ENCODE data around the gene MYO15B.

Gene MYO15B

DNA sequence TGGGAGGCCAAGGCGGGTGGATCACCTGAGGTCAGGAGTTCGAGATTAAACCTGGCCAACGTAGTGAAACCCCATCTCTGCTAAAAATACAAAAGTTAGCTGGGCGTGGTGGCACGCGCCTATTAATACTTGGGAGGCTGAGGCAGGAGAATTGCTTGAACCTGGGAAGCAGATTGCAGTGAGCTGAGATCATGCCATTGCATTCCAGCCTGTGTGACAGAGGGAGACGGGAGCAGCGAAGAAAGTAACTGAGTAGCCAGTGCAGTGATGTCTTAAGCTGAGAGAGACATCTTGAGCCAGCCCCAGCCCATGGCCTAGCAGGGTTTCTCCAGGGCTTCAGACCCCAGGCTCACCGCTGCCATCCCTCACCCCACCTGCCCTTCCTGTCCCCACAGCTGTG is 35.8 kb downstream of the MYO15B start:
- no peak for DNase-seq

DNA sequence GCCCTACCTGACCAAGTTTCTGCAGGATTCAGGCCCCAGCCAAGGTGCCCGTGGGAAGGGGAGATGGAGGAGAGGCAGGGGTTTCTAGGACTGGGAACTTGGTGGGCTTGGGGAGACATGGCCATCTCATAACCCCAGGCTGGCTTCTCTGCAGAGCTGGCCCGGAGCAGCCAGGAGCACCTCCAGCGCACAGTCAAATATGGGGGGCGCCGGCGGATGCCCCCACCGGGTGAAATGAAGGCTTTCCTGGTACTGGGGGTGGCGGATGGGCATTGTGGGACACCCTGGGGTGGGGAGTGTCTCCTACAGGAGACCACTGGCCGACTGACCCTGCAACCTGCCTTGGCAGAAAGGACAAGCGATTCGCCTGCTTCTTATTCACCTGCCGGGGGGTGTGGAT is 36.4 kb downstream of the MYO15B start:
- DNase-seq, result no peak

DNA sequence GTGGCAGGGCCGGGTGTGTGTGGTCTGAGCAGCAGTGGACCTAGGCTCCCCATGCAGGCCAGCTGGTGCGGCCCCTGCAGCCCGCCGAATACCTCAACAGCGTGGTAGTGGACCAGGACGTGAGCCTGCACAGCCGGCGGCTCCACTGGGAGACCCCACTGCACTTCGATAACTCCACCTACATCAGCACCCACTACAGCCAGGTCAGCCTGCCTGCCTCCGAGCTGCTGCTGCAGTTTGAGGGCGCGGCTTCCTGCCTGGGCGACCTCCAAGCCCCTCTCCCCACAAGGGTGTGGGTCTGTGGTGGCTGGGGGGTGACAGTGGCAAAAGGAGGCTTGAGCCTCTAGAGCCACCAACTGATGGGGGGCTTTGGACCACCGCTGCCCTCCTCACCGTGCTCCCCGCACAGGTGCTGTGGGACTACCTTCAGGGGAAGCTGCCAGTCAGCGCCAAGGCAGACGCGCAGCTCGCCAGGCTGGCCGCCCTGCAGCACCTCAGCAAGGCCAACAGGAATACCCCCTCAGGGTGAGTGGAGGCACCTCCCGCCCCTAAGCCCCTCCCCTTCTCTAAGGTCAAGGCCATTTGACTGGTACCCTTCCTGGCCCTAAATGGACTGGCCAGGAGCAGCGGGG is 37.2 kb downstream of the MYO15B start:
- DNase-seq, result no peak

DNA sequence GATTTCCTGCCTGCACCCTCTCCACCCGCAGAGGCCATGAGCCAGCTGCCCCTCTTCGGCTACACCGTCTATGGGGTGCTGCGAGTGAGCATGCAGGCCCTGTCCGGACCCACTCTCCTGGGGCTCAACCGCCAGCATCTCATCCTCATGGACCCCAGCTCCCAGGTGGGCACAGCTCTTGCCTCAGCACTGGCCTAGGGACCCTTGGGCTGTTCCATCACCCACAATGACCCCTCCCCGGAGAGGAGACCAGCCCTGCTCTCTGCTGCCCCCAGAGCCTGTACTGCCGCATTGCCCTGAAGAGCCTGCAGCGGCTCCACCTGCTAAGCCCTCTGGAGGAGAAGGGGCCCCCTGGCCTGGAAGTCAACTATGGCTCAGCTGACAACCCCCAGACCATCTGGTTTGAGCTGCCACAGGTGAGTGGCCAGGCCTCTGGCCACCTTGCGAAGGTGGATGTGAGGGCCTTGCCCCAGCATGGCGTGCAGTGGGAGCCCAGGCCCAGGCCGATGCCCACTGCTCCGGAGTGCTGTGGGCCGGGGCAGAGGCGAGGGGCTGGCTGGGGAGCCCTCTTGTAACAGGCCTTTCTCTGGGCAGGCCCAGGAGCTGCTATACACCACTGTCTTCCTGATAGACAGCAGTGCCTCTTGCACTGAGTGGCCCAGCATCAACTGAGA is 38.4 kb downstream of the MYO15B start:
- DNase-seq, result no peak

DNA sequence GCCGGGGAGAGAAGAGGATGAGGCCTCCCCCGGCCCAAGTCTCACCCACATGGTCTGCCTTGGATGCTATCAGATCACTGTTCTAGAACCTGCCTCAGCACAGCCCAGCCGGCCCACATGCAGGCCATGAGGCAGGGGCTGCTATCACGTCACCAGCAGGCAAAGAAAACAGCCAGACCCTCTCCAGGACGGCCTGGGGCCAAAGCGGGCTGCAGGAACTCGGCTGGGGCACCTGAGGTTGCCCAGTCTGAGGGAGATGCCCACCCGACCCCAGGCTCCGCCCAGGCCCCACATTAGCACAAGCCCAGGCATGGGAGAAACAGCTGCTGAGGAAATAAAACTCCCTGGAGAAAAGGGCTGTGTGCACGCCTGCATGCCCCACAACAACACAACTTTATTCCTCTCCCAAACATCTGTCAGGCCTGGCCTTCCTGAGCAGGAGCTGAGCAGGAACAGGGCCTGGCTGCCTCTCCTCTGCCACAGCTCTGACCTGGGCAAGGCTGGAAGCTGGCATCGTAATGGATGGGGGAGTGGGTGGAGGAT is 39.0 kb downstream of the MYO15B start:
- no peak for DNase-seq

DNA sequence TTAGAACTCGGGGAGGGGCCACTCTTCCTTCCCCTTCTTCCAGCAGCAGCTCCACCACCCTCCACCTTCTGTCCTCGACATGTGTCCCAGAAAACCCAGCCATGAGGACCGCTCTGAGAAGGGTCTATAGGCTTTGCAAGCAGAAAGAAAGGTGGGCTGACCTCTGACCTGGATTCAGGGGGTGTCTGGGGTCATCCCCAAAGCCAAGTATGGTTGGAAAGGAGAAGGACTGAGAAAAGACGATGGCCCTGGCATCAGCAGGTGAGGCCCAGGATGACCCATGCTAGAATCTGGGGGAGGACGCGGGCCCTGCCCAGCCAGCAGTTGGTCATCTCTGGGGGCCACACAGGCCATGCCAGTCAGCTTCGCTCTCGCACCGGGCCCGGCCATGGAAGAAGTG is 39.5 kb downstream of the MYO15B start:
- no peak for DNase-seq

DNA sequence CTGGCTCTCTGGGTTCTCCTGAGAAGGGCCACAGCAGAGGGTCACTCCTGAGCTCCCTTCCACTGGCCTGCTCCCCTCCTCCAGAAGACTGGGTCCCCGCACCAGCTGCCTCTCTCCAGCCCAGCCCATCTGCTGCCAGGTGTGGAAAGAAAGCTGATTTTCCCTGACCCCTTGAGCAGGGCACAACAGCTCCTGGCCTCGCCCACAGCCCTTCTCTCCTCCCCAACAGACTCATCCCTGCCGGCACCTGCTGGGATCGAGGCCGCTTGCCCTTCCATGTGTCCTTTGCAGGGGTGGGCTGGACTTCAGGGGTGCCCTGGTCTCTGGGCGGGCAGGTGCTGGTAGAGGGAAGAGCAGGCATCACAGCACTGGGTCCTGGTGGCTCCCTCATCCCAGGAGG is 40.8 kb downstream of the MYO15B start:
- no peak for DNase-seq

DNA sequence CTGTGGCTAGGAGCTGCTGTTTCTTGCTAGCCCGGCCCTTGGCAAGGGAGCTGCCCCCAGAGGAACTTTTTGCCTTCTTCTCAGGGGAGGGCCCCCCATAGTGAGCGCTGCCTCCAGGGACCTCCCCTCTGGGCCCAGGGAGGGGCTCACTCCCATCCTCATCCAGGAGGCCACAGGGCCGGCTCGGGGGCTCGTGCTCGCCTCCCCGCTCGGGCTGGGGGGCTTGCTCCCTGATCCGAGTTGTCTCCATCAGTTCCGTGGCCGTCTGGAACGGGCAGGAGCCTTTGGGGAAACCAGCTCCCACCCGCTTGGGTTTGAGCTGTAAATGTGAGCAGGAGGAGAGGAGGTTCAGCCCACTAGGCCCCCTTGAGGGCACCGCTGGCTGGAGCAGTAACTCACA is 41.6 kb downstream of the MYO15B start:
- DNase-seq, result no peak

DNA sequence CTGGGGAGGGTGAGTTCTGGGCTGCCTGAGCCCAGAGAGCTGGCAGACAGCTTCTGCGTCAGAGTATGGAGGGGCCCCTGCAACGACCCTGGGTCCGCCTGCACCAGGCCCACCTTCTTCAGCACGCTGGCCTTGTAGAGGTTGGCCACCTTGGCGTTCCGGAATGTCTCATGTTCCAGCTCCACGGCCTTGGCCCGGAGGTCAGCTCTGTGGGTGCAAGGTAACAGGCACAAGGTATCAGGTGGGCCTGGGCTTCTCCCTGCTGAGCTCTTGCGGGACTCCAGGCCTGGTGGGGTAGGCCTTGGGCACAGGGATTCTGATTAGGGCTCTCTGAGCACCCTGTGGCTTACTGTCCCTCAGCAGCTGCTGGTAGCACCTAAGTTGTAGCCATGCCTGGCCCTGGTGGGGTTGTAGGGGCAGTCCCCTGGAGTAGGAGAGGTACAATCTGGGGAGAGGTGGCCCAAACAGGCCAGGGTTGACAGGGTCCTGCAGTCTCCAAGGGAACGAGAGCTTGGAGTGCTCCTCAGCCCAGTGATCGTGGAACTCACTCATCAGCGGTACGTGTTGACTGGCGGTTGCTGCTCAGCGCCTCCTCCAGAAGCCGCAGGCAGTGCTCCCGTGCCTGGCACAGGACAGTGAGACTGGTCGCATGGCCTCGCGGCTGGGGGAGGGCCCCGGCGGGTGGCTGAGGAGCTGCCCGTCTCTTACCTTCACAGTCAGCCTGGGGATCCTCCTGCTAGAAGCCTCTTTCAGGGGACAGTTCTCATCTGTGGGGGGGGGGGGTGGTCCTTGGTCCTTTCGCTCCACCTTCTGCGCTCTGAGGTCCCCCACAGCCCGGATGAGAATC is 42.7 kb downstream of the MYO15B start:
- DNase-seq, result no peak

DNA sequence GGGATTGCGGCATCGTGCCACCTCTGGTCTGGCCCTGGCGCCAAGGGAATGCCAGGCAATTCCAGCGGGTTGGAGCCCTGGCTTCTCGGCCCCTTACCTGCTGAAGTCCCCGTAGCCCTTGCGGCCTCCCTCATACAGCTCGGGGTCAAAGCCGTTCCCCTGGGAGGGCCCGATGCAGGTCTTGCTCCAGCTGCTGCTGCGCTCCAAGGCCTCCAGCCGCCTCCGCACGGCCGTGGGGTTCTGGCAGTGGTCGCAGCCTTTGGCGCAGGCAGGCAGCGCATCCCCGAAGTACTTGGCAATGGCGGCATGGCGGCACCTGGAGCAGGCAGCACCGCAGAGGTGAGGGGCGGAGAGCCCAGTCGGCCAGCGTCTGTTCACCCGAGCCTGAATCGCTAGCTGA is 43.8 kb downstream of the MYO15B start:
- no peak for DNase-seq

DNA sequence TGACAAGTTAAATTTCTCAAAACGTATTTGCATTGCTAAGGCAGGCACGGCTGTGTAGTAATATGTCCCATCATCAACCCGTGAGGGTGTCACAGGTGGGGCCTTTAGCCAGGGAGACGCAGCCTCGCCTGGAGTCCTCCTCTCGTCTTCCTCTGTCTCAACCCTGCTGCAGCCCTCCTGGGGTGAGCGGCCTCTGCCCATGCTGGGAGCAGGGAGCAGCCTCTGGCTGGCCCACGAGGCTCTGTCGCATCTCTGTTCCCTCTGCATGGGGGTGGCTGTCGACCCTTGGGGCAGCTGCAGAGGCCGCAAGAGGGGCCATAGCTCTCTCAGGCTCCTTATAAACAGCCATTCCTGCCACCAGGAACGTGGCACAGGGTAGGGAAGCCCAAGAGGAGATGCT is 44.8 kb downstream of the MYO15B start:
- DNase-seq, result no peak

DNA sequence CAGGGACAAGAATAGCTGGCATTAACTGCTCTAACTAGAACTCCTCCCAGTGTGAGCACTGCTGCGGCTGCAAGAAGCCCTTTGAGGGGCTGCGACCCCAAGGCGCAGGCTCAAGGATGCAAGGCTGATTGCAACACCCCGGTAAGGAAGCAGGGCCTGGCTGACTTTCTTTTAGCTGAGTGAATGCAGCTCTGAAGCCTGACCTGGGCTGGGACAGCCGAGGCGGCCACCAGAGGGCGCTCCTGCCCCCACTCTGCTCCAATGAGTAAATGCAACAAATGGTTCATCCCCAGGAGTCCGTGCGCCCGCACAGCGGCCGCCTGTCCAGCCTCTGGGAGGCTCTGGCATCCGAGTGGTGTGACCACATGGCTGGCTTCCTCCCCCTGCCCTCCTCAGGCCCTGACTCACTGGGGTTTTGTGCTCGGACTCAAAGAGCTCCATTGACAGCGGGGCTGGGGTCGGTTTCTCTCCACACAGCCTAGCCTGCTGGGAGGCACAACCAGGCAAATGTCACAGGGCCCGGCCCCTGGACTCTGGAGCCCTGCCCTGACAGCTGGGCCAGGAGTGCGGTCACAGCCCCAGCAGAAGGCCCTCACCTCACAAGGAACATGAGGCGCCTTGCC is 45.4 kb downstream of the MYO15B start, which contains the start of gene SMIM5:
TSS of gene SMIM5 (plus strand) at position 572 of the 623 bp plus-strand sequence. CDS start 6,768 bp downstream, outside the sequence.
- DNase-seq, result peak; percentile 84

DNA sequence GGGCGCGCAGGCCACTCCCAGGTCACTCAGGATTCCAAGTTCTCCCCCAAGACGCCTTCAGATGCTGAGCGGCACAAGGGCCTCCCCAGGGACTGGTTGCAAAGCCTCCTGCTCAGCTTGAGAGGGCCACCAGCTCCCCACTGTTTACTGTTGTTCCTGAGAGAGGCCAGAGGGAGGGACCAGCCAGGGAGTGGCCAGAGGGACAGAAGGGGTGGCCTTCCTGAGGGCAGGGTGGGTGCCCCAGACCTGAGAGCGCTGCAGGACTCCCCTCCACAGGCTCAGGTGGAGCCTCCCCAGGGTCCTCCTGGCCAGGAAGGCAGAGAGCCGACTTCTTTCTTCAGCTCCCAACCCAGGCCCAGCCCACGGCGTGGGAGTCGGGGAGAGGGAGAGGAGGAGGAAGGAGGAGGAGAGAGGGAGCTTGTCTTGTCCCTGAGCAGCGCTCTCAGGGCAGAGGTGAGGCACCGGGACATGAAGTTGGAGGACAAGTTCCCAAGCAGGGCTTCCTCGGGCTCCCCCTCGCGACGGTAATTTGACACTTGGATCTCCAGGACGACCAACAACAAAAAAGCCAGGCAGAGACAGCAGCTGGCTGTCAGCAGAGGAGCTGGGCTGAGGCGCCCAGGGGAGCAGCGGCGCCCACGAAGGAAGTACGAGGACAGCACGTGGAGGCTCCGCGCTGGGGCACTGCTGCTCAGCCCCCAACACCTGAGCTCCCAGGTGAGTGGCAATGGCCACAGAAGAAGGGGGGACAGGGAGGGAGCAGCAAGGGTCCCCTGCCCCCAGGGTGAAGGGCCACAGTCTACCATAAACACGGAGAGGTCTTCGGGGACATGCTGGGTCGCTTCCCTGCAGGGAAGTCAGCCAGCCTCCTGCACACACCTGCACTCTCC is 46.1 kb downstream of the MYO15B start:
- DNase-seq, result peak; percentile 87

DNA sequence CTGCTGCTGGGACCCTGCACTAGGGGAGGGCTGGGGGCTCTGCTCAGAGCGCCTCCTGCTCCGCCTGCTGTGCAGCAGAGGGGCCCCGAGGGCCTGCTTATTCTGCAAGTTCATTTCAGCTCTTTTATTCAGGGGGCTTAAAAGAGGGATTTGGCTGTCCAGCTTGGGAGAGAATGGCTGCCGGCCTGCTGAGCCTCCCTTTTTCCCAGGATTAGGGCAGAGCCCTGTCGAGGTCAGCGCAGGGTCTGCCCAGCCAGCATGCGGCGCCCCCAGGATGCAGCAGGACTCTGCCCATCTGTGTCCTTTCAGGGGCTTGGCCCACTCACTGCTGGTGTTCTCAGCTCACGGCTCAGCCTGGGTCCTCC is 46.8 kb downstream of the MYO15B start:
- DNase-seq, result no peak

DNA sequence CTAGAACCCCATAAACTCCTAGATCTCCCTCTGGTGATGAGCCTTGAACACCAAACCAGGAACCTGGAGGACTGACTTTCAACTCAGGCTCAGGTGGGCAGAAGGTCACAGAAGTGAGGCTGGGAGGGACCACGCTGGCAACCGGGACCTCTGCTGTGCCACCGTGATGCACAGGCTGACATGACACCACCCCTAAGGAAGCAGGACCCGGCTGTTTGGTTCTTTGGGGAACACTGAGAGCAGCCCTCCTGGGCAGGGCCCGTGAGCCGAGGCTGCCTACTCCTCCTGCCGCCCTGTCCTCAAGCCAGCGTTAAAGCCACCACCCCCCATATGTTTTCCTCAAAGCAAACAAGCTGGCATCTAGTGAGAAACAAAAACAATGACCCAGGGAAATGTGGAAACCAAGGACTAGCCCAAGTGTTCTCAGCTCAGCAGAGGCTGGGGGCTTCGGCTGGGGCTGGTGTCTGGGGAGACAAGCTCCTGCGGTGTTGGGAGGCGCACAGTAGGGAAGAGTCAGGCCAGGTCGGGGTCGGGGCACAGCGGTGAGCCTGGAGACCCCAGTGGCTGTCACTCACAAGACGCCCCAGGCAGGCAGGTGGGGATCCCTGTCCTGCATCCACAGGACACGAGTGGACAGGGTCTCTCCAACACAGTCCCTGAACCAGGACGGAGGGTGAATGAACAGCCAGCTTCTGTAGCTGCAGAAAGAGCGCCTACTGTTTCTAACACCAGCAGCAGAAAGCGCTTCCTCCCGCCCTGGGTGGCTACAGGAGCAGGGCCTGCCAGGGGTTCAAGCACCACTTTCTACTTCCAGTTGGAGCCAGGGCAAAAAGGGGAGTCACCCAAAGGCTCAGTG is 47.4 kb downstream of the MYO15B start:
- no peak for DNase-seq

DNA sequence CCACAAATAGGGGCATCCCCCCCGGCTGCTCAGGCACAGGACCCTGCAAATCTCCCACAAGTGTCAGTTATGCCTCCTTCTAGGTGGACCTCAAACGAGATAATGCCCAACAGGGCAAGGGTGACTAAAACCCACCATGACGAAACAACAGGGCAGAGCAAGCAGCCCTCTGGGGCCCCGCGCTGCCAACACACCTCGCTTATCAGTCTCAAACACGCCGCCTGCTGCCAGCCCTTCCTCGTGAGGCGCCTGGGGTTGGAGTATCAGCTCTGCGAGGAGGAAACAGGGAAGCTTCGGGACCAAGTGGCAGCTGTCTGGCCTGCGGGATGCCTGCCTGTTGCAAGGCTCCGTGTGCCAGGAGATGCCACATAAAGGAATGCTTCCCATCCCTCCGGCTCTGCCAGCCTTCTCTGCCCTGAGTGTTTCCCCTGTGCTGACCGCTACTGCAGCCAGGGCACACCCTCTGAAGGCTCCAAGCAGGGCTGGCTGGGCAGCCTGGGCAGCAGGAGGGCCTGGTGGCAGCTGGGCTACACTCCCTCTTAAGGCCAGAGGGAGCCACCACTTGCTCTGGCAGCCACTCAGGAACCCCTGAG is 48.1 kb downstream of the MYO15B start:
- DNase-seq, result no peak

DNA sequence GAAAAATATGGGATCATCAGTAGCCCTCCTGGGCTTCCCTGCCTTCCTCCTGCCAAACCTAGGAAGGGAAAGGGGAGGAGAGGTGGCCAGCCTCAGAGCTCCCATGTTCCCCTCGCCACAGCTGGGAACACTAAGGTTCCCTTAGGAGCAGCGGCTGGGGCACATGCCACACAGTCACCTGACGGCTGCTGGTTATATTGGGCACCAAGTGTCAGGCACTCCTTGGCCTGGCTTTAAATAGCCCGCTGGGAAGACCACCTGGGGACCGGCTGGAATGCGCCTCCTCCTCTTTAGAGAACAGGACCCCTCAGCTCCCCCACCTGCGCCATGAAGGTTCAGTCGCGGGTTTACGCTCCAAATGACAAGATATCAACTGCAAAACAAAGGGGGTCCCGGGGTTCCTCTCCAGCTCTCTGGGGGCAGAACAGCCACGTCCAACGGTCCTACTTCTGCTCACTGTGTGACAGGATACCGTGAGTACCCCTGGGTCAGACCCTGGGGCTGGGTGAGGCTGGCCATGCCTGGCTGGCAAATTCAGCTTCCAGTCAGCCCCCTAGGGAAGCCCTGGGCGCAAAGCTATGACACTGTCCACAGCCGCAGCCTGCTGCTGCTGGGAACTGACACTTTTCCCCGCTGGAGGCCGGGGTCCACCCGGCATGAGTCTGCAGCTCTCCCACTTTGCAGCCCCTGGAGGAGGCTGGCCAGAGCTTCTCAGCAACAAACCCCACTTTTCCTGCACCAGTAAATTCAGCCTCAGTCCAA is 49.0 kb downstream of the MYO15B start:
- DNase-seq, result no peak

DNA sequence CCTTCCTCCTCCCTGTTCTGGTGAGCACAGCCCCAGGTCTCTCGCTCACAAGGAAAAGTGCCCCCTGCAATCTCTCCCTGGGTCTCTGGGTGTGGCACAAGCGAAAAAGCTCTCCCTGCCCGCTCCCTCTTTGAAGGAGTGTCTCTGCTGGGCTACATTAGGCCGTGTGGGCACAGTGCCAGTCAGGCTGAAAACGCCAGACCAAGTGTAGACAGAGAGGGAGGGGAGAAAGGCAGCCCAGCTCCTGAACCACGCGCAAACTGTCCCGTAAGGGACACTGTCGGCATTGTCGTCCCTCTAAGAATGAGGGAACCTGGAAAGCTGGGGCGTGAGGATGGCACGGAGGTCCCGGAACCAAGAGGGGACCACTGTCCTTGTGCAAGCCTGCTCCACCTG is 49.5 kb downstream of the MYO15B start:
- no peak for DNase-seq

DNA sequence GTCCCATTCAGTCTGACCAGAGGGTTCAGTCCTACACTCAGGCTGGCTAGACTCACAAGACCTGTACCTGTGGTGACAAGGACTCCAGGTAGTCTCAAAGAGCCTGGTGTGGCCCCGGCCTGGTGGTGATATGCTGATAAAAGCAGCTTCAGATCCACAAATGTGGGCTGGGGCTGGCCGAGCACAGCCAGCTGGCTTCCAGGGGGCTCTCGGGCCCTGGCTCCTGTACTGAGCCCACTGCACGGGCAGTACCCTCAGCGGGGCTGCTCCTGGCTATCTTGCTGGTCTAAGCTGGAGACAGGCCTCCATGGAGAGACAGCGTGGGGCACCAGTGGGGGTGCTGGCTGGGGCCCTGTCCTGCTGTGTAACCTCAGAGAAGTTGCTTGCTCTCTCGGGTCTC is 50.0 kb downstream of the MYO15B start:
- DNase-seq, result no peak
